GM21390 (cell line): ENCODE data around the gene MGAT4A.

ENCODE experiments used
- ATAC-seq: cut with Tn5 transposase; IDR thresholded peaks from one replicate; pipeline ENCODE4 v1.9.1; 2021; ENCODE audit not compliant: unreplicated experiment

The MGAT4A gene

DNA sequence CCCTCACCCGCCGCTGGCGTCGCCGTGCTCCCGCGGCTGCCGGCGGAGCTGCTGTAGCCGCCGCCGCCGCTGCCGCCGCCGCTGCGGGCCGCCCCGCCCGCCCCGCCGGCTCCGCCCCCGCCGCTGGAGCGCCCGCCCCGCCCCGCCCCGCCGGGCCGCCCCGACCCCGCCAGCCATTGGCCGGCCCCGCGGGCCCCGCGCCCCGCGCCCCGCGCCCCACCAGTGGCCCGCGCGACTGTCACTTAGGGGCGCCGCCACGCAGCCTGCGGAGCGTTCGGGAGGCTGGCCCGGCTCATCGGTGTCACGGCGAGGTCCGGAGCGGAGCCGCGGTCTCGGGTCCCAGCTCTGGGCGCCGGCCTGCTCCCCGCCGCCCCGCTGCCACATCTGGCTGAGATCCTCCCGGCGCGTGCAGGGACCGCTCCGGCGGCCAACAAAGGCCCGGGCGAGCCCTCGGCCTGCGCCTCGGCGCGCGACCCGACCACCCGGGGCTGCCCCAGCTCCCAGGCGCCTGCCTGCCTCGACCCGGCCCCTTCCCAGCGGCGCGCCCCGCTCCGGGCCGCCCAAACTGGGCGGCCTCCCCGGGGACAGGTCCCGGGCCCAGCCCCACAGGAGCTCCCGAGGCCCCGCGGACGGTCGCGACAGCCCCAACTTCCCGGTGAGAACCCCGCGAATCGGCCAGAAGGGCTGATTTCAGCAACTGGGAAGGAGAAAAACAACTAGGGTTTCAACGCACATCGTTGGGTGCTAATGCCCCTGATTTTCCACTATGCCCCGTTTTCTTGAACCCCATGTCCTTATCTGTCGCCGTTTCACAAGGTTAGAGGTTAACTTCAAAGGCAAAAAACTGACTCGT lies at the start of gene MGAT4A:
Gene MGAT4A, minus strand, starts transcription at position 92 of the 853 bp plus-strand sequence. CDS start 4,800 bp downstream, outside the sequence.
- peak; percentile 77 for ATAC-seq

DNA sequence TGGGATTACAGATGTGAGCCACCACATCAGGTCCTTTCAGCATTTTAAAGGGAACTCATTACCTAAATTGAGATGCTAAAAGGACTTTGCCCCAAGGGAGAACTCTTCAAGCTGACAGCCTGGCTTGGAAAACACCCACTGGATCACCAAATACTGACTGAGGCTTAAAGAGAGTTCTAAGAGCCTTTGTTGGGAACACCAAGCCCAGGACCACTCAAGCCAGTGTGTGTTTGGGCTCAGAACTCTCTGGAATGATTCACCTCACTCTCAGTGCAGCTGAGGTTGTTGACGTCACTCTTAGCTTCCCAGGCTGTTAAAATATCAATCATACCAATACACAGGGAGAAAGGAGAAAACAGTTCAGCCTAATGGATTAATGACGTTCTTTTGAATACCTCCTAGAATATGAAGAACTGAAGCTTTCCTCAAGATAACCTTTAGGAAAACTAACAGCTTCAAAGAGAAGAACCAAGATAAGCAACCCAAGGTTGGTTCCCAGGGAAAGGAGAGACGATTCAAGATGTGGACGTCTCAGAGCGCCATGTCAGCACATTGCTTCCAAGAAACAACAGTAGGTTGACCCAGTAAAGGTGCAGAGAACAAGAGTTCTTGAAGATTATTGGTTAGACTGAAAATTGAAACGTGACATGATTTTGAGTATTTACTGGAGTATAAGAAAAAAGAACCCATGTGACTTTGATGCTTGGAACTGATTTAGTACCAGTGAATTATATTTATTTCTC lies 48.0 kb upstream of the MGAT4A start:
- no peak for ATAC-seq

DNA sequence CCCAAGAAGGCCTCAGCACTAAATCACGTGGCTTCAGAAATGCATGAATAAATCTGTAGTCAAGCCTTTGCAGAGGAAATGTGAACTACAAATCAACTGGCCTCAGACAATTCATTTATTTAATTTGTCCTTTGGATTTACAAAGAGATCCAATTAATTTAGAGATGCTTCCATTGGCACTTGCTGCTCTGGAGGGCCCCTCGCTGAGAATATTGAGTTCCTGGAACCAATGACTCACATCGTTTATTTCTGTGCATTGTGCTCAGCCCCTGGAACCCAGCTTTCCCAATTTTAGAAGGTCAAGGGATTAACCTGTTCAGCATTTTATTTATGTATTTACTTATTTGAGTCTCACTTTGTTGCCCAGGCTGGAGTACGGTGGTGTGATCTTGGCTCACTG lies 47.2 kb upstream of the MGAT4A start:
- ATAC-seq, result no peak

DNA sequence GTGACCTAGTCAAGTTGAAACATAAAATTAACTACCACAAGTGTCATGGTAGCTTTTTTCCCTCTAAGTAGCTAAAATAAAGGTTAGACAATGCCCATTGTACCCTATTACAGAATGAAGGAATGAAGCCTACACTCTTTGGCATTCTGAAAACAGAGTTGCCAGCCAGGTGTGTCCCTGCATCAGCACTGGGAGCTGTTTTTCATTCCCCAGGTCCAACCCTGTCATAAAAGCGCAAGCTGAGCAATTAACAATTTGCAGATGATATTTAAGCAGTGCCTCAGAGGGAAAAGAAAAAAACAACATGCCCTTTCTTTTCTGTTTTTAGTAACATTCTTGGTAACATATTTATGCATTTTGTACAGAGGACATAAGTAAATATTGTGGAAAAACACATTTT lies 46.8 kb upstream of the MGAT4A start:
- ATAC-seq, result no peak

DNA sequence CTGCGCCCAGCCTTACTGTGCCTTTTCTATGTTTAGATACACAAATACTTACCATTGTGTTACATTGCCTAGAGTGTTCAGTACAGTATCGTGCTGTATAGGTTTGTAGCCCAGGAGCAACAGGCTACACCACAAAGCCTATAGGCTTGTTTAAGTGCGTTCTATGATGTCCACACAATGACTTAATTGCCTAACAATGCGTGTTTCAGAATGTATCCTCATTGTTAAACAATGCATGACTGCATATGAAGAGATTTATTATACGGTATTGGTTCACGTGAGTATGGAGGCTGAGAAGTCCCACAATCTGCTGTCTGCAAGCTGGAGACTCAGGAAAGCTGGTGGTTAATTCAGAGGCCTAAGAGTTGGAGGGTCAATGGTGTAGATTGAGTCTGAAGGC lies 46.1 kb upstream of the MGAT4A start:
- ATAC-seq, result no peak

DNA sequence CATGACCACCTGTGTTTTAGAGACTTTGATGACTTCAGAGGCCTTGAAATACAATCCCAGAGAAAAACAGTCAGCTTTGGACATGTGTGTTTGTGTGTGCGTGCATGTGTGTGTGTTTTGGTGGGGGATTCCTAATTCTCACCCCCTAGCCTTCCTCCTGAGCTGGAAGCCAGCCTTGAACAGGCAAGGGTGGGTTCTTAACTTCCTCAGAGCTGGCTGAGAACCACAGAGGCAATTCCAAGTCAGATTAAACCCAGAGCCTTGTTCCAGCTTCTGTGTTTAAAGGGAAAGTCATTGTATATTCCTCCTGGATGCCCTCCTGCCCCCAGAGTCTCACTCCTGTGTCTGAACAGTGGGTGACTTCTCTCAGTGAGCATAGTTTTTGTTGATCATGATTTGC lies 45.2 kb upstream of the MGAT4A start:
- ATAC-seq, result no peak

DNA sequence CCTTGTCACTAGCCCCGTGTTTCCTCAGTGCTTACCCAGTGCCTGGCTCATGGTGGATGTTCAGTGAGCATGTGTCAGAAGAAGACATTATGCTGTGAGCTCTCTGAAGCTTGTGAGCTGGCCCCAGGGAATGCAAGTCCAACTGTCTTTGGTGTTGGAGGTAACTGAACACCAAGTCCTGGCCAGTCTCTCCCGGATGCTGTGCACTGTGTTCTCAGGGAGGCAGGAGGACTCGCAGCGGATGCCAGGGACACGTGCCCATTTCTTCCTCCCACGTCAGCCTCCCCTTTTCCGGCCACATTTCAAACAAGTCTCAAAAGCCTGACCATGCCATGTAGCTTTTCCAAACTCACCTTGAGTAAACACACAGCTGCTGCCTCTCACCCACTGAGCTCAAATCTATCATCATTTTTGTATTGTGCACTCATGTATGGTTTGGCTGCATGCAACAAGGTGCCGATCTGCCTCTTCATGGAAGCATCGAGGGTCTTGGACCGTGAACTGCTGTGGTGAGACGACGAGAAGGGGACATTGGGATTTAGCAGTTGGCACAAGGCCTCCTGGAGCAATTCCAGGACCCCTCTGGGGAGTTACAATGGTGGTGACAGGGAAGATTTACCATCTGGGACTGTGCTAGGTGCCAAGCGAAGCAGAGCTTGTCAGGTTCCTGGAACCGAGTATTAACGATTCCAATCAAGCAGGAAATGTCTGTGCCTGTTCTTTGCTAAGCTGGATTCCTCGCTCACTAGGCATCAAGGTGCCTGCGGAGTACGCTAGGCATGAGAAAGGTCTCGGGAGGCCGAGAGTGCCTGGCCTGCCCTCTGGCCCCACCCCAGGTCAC lies 44.4 kb upstream of the MGAT4A start:
- ATAC-seq, result no peak

DNA sequence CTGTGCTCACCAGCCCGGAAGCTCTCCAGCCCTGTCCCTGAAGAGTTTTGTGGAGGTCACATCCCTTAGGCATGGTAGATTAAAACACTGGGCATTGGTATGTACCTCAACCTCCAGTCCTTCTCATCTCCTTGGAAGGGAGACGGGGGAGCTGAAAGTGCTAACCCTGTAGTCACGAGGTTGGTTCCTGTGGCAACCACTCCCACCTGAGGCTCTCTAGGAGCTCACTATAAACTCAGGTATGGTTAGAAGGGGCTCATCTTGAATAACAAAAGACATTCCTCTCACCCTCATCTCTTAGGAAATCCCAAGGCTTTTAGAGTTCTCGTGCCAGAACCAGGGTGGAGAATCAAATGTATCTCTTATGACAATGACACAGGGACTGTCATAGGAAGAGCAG lies 43.0 kb upstream of the MGAT4A start:
- ATAC-seq, result no peak

DNA sequence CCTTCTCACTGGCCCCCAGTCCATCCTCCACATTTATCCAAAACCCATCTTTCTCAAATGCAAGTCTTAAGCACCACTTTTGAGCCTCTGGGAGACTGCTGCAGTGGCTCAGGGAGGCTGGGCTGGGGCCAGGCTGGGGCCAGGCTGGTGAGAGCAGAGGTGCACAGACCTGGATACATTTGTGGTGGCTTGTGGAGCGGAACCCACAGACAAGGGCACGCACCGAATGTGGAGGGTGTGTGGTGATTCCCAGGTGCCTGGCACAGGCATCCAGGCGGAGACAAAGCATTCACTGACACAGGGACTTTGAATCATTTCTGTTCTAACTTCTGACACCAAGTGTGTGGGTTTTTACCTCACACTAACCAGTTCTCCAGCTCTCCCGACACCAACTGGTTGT lies 42.2 kb upstream of the MGAT4A start:
- no peak for ATAC-seq

DNA sequence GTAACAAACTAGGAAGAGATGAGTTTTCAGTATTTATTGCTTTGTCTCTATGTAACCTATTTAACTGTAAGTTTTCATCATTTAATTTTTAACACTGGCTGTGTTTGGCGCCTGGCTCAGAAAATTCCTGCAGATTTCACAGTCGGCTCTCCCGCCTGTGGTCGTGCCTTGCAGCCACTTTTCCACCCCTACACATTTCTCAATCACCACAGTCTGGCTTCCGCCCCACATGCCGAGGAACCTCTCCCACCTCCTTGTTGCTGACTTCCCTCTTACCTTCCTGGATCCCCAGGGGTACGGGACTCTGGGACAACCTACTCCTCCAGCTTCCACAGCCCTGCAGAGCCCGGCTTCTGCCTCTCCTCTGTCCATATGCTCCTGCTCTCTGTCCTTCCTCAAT lies 41.6 kb upstream of the MGAT4A start:
- no peak for ATAC-seq

DNA sequence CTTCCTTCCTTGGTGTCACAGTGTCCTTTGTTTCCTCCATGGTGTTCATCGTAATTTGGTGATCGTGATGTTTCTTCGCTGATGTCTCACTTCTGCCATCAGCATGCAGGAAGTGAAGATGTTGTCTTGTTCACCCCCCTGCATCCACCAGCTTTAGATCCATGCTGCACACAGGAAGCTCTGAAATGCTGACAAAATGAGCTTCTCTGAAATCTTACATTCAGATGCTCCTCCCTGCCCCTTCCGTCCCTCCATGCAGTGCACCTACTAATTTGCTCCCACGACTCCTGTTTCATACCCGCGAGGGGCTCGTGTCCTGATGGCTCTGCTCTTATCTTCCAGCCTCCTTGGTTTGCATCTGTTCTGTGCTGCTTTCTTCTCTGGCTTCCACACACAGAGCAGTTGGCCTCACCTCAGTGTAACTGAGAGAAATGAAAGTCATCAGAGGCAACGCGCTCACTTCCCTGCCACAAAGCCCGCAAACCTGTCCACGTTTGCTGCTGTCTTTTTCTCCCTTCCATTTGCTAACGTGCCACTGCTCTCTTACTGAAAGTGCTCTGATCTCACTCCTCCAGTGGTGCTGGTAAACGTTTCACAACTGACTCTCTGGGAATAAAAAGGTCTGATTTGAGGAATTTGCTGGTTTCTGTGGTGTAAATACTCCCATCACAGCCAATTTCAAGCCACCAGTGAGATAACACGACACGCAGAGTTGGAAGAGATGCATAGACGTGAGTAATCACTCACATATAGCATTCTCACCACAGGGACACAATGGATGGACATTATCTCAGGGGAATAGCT lies 41.0 kb upstream of the MGAT4A start:
- ATAC-seq, result peak; percentile 57

DNA sequence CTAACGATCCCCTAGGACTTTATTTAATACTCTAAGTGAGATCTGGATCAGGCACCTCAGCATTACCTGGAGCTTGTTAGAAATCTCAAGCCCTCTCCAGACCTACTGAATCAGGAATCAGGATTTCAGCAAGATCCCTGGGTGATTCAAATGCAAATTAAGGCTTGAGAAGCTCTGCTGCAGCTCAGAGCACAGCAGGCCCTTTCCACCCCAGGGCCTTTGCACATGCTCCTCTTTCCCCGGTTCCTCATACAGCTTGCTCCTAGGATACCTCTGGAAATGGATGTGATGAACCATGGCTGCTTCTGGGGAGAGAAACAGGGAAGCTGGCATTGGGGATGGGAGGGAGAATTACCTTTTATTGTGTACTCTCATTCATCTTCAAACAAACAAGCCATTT lies 40.3 kb upstream of the MGAT4A start:
- ATAC-seq, result no peak

DNA sequence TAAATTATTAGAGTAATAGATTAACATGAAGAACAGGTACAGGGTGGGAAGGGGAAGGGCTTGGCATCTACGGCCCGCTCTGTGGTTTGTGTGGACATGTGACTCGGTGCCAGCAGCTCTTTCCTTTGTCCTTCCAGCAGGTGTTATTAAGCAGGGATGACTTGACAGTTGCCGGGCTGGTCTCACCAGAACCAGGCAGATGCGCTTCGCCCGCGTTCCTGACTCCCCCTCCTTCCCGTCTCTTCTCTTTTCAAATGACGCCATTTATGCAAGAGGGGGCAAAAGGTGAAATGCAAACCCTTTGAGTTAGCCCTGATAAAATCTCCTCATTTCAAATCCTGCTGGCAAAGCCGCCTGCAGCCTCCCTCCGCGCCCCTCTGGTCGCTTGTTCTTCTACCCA lies 38.9 kb upstream of the MGAT4A start:
- no peak for ATAC-seq

DNA sequence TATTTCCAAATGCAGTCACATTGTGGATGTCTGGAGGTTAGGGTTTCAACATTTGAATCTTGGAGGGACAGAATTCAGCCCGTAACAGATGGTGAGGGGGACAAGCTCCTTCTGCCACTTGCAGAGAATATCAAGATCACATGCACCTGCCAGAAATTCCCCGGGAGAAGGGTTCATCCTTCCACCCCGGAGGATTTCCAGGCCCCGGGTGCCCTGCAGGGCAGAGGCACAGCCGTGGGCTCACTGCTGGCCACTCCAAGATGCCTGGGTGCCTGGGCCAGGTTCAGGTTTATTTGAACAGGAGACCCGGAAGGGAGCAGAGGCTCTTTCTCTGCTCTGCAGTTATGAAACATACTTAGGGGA lies 38.2 kb upstream of the MGAT4A start:
- no peak for ATAC-seq

DNA sequence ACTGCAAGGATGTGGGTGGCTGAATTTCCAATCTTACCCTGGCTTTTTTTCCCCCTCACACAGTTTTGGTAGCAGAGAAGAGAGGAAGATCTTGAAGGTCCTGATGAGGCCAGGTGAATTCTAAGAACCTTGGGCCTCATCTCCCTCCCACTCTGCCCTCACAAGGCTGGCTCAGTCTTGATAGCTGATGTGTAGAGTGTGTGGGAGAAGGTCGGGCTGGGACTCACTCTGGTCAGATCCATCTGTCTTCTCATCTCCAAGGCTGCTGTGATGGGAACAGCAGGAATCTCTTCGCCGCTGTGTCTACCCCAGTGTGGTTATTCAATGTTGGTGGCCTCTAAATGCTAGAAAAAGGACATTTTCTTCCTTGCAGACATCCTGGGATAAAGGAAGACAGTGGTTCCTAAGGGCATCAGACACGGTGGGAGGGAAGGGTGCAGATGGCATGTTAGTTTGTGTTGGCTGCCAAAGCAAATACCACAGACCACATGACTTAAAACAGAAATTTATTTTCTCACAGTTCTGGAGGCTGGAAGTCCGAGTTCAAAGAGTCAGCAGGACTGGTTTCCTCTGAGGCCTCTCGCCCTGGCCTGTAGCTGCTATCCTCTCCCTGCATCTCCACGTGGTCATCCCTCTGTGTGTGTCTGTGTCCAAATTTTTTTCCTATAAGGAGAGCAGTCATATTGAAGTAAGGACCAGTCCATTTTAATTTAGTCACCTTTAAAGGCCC lies 37.6 kb upstream of the MGAT4A start:
- ATAC-seq, result no peak

DNA sequence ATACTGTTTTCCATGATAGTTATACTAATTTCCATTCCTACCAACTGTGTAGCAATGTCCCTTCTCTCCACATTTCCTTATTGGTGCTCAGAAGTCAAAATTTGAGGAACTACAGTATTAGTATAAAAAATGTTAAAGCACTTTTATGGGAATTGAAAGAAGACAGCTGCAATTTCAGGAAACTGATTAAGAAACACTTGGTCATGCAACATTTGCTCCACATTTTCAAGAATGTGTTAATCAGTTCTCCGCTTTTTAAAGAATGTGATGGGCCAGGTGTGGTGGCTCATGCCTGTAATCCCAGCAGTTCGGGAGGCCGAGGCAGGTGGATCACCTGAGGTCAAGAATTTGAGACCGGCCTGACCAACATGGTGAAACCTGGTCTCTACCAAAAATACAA lies 33.6 kb upstream of the MGAT4A start:
- ATAC-seq, result no peak

DNA sequence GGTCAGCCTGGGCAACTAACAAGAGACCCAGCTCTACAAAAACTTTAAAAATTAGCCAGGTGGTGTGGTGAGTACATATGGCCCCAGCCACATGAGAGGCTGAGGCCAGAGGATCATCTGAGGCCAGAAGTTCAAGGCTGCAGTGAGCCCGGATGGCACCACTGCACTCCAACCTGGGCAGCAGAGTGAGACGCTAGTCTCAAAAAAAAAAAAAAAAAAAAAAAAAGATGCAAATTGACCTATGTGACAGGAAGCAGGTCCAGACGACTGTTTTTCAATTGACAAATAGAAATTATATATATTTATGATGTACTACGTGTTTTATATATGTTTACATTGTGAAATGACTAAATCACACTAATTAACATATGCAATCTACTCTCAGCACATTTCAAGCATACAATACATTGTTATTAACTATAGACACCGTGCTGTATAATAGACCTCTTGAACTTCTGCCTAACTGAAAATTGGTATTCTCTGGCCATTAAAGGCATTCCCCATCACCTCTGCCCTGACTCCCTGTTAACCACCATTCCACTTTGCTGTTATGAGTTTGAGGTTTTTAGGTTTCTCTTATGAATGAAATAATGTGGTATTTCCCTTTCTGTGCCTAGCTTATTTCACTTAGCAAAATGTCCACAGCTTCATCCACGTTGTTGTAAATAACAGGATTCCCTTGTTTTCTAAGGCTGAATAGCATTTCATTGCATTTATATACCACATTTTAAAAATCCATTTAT lies 32.4 kb upstream of the MGAT4A start:
- no peak for ATAC-seq

DNA sequence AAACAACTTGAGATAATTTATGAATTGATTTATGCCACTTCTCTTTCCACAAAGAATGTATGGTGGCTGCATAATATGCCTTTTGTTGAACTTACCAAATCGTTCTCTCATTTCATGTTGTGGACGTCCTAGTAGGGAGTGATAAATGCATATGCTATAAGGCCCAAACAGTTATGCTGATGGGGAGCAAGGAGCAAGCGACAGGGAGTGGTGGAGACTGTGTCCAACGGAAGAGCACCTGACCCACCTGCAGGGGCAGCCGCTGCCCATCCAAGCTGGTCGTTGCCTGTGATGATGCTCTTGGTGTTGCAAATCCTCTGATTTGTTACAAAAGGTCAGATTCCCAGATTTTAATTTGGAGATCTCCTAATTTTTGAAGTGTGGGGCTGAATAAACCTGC lies 31.0 kb upstream of the MGAT4A start:
- no peak for ATAC-seq

DNA sequence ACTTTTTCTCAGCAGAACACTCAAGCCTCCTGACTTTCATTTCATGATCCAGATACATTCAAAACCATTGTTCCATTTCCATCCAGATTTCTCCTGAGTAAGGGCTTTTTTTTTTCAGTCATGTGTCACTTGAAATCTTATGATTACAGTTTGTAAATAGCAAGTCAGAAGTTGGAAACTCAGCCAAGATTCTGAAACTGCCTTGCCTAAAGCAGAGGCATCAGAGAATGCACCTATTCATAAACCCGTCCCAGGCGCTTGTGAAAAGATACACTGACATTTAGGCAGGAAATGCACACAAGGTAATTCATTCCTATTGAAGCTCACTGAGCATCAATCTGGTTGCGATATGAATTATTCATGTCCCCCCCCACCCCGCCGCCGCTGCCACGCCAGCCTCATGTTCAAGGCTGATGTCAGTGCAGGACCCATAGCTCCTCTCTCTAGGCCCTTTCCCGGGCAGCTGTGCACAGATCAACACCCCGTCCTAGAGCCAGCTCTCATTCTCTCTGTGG lies 30.4 kb upstream of the MGAT4A start:
- ATAC-seq, result no peak
